PC-3 (cell line): ENCODE measurements around the gene TENM4. TPM values are rescaled to one million over a fixed set of nuclear protein-coding genes. Genes with fewer than 3 reads are reported as not detected.
A peak's percentile ranks its signal among the peaks of the same experiment; 100 is the strongest.

Source experiments
- ATAC-seq: fragments of 200-7000 bp; cut with Tn5 transposase; 2 replicates; pipeline ENCODE4 v1.9.1; 2020; ENCODE audit warnings: mild to moderate bottlenecking, moderate library complexity
- BruUV-seq: library from RNA; stranded (reverse); fragments of 400-500 nt; replicated peaks from 2 replicates; lab custom pipeline; 2021; lab: Mats Ljungman, UMichigan
- CTCF ChIA-PET: fragments of 300-600 bp; sonication (Branson Sonifier 250); formaldehyde crosslinking; loops from one replicate; lab custom pipeline; 2022; ENCODE audit warnings: antibody characterized with exemption; lab: Charles Lee
- POLR2A ChIA-PET: fragments of 300-600 bp; sonication (Branson Sonifier 250); formaldehyde crosslinking; loops from one replicate; lab custom pipeline; 2022; ENCODE audit warnings: antibody characterized with exemption; ENCODE audit not compliant: unreplicated experiment; lab: Charles Lee
- DNase-seq: peaks from one replicate; pipeline ENCODE4 v3.0.0-alpha.2; 2015
- H2AFZ ChIP-seq: fragments of 300-600 bp; sonication (generic); 2 replicates; pipeline ENCODE4 v1.6.0; 2016; ENCODE audit warnings: antibody characterized with exemption, low read length
- H3F3A ChIP-seq: fragments of 300-600 bp; sonication (generic); one replicate; pipeline ENCODE4 v1.6.0; 2017; ENCODE audit warnings: antibody characterized with exemption, low read length, control low read depth, mild to moderate bottlenecking; ENCODE audit not compliant: unreplicated experiment
- H3K27ac ChIP-seq: fragments of 300-600 bp; sonication (generic); 2 replicates; pipeline ENCODE4 v1.5.1; 2016; ENCODE audit warnings: mild to moderate bottlenecking, low read length
- H3K27me3 ChIP-seq: fragments of 300-600 bp; sonication (generic); 2 replicates; pipeline ENCODE4 v1.6.1; 2016; ENCODE audit warnings: low read length, mixed read lengths
- H3K36me3 ChIP-seq: fragments of 300-600 bp; sonication (generic); 2 replicates; pipeline ENCODE4 v1.6.1; 2016; ENCODE audit warnings: low read depth, mixed run types, low read length, mixed read lengths
- H3K4me1 ChIP-seq: fragments of 300-600 bp; sonication (generic); 2 replicates; pipeline ENCODE4 v1.5.1; 2016; ENCODE audit warnings: low read length; ENCODE audit not compliant: insufficient read depth
- H3K4me2 ChIP-seq: fragments of 300-600 bp; sonication (generic); 2 replicates; pipeline ENCODE4 v1.6.0; 2016; ENCODE audit warnings: low read length
- H3K4me3 ChIP-seq: fragments of 300-600 bp; sonication (generic); 2 replicates; pipeline ENCODE4 v1.5.1; 2016; ENCODE audit warnings: mild to moderate bottlenecking, low read length, mixed read lengths
- H3K79me2 ChIP-seq: fragments of 300-600 bp; sonication (generic); 2 replicates; pipeline ENCODE4 v1.6.1; 2017; ENCODE audit warnings: low read length, mixed read lengths
- H3K9ac ChIP-seq: fragments of 300-600 bp; sonication (generic); 2 replicates; pipeline ENCODE4 v1.6.0; 2016; ENCODE audit warnings: mild to moderate bottlenecking, low read length
- H3K9me2 ChIP-seq: fragments of 300-600 bp; sonication (generic); replicated peaks from 2 replicates; pipeline ENCODE4 v1.6.1; 2016; ENCODE audit warnings: mixed run types, low read length, mixed read lengths
- H3K9me3 ChIP-seq: fragments of 300-600 bp; sonication (generic); 2 replicates; pipeline ENCODE4 v1.6.1; 2016; ENCODE audit warnings: low read length, mixed read lengths
- H4K20me1 ChIP-seq: fragments of 300-600 bp; sonication (generic); 2 replicates; pipeline ENCODE4 v1.6.1; 2016; ENCODE audit warnings: low read length, mixed read lengths
- CTCF ChIP-seq: fragments of 300-600 bp; sonication (generic); conservative IDR thresholded peaks from 2 replicates; pipeline ENCODE4 v1.5.1; 2017; ENCODE audit warnings: antibody characterized with exemption, low read depth, mild to moderate bottlenecking, low read length
- EZH2 ChIP-seq: fragments of 300-600 bp; sonication (generic); IDR thresholded peaks from one replicate; pipeline ENCODE4 v1.6.1; 2017; ENCODE audit warnings: antibody characterized with exemption, mild to moderate bottlenecking, low read length; ENCODE audit not compliant: unreplicated experiment
- EZH2phosphoT487 ChIP-seq: fragments of 300-600 bp; sonication (generic); IDR thresholded peaks from 2 replicates; pipeline ENCODE4 v1.6.1; 2018; ENCODE audit warnings: mild to moderate bottlenecking, antibody characterized with exemption, low read length, borderline replicate concordance
- intact Hi-C: fragments of 100-400 bp; cut with micrococcal nuclease; formaldehyde crosslinking; loops from 2 replicates; pipeline ENCODE4 v1.9.0; 2023
- total RNA-seq: library from RNA; depleted of rRNA; stranded (reverse); fragments of >200 nt; gene quantifications from 2 replicates; pipeline ENCODE4 v1.2.3, GENCODE V29; 2014

The TENM4 gene
- total RNA-seq, 1 experiment from 2014 or later: 19.7 TPM

GRCh38 chr11:79150966-79151365 lies 289.9 kb downstream of the TENM4 start:
- Histone ChIP-seq H3K27ac (no peak overlapping the region), H3K4me1 (no peaks in the 10 kb centered on the region), H3K36me3 (no peaks in the 10 kb centered on the region), H3K79me2 (no peaks in the 10 kb centered on the region), H4K20me1 (no peaks in the 10 kb centered on the region), H3K27me3 (peaks cover 23% of the 10 kb centered on the region), H2AFZ (no peak overlapping the region), H3K9me2 (no peaks in the 10 kb centered on the region), H3K4me3 (no peak overlapping the region), H3F3A (no peaks in the 10 kb centered on the region), H3K9me3 (no peaks in the 10 kb centered on the region), H3K4me2 (no peak overlapping the region), H3K9ac (no peak overlapping the region)
- TF ChIP-seq EZH2phosphoT487 (no peak), EZH2 (no peak), CTCF (no peak)
- DNase-seq: peak; percentile 45
- ChIA-PET POLR2A (no interaction called here), CTCF (no interaction called here)
- ATAC-seq: no peak
- no TSS peak for BruUV-seq
- intact Hi-C loops: loop anchor here (10.0 kb wide), 1 partner anchor 356 kb away; no protein-coding TSS in a partner anchor

- intact Hi-C loops: loop anchor here (10.0 kb wide), 1 partner anchor 356 kb away; no protein-coding TSS in a partner anchor
- DNase-seq: no peak
- TF ChIP-seq CTCF: no peak
- no peak for ATAC-seq
- Histone ChIP-seq H3K4me2 (no peak overlapping the region), H3K27ac (no peak overlapping the region), H3K9me3 (no peaks in the 10 kb centered on the region), H4K20me1 (no peaks in the 10 kb centered on the region), H2AFZ (no peak overlapping the region), H3K79me2 (no peaks in the 10 kb centered on the region), H3K4me1 (no peaks in the 10 kb centered on the region), H3K9me2 (no peaks in the 10 kb centered on the region), H3K27me3 (peaks cover 26% of the 10 kb centered on the region), H3K9ac (no peak overlapping the region), H3K36me3 (no peaks in the 10 kb centered on the region), H3F3A (no peaks in the 10 kb centered on the region), H3K4me3 (no peak overlapping the region)
- POLR2A ChIA-PET: no interaction called here
- BruUV-seq: no TSS peak
- CTCF ChIA-PET: no interaction called here
These were observed 290.5 kb downstream of the TENM4 start for GRCh38 chr11:79150320-79150719.

GRCh38 chr11:79147731-79148130 lies 293.1 kb downstream of the TENM4 start:
- intact Hi-C loops: no loop called here
- Histone ChIP-seq H4K20me1 (no peaks in the 10 kb centered on the region), H3K4me2 (no peak overlapping the region), H3K4me3 (no peak overlapping the region), H3K27ac (no peak overlapping the region), H3K36me3 (no peaks in the 10 kb centered on the region), H3F3A (no peaks in the 10 kb centered on the region), H3K9me2 (no peaks in the 10 kb centered on the region), H3K9me3 (no peaks in the 10 kb centered on the region), H3K79me2 (no peaks in the 10 kb centered on the region), H3K4me1 (no peaks in the 10 kb centered on the region), H2AFZ (no peak overlapping the region), H3K27me3 (peaks cover 15% of the 10 kb centered on the region), H3K9ac (no peak overlapping the region)
- ATAC-seq (no peak), DNase-seq (no peak)
- POLR2A ChIA-PET: no interaction called here
- CTCF ChIA-PET: no interaction called here
- TF ChIP-seq CTCF (no peak), EZH2phosphoT487 (no peak), EZH2 (no peak)
- BruUV-seq: no TSS peak
